ENCODE data around the gene MBOAT2.
A peak's percentile ranks its signal among the peaks of the same experiment; 100 is the strongest.
"Not testable (repeated sequence)": the region's sequence is repeated elsewhere in the genome, so short reads cannot be mapped to it uniquely, and the experiment has no call there.

Gene MBOAT2

GRCh38 chr2:9003616-9004337 lies at the start of gene MBOAT2:
TSS of gene MBOAT2 (minus strand) at chr2:9003684. CDS start at chr2:9003614, 70 bp downstream.
- peak; percentile 70 for DNase-seq (ENCODE audit: low spot score)

- no peak for DNase-seq (ENCODE audit: low spot score)
These were observed 49.5 kb upstream of the MBOAT2 start for GRCh38 chr2:9052821-9053533.

GRCh38 chr2:9051451-9051850 lies 48.0 kb upstream of the MBOAT2 start:
- not testable (repeated sequence) for DNase-seq (ENCODE audit: low spot score)

- no peak for DNase-seq (ENCODE audit: low spot score)
These were observed 46.8 kb upstream of the MBOAT2 start for GRCh38 chr2:9050122-9050809.

GRCh38 chr2:9045595-9045994 lies 42.1 kb upstream of the MBOAT2 start:
- no peak for DNase-seq (ENCODE audit: low spot score)

- not testable (repeated sequence) for DNase-seq (ENCODE audit: low spot score)
These were observed 40.0 kb upstream of the MBOAT2 start for GRCh38 chr2:9043491-9043890.

GRCh38 chr2:9037166-9037565 lies 33.7 kb upstream of the MBOAT2 start:
- DNase-seq (ENCODE audit: low spot score): no peak

GRCh38 chr2:9033385-9034168 lies 30.1 kb upstream of the MBOAT2 start:
- no peak for DNase-seq (ENCODE audit: low spot score)

- no peak for DNase-seq (ENCODE audit: low spot score)
These were observed 29.2 kb upstream of the MBOAT2 start for GRCh38 chr2:9032536-9033255.

GRCh38 chr2:9032121-9032520 lies 28.6 kb upstream of the MBOAT2 start:
- DNase-seq (ENCODE audit: low spot score): no peak

GRCh38 chr2:9031246-9031645 lies 27.8 kb upstream of the MBOAT2 start:
- no peak for DNase-seq (ENCODE audit: low spot score)

- no peak for DNase-seq (ENCODE audit: low spot score)
These were observed 27.4 kb upstream of the MBOAT2 start for GRCh38 chr2:9030841-9031240.

GRCh38 chr2:9030190-9030589 lies 26.7 kb upstream of the MBOAT2 start:
- no peak for DNase-seq (ENCODE audit: low spot score)

- no peak for DNase-seq (ENCODE audit: low spot score)
These were observed 26.2 kb upstream of the MBOAT2 start for GRCh38 chr2:9029721-9030120.

GRCh38 chr2:9027884-9028283 lies 24.4 kb upstream of the MBOAT2 start:
- no peak for DNase-seq (ENCODE audit: low spot score)

GRCh38 chr2:9025746-9026145 lies 22.3 kb upstream of the MBOAT2 start:
- DNase-seq (ENCODE audit: low spot score): no peak

- no peak for DNase-seq (ENCODE audit: low spot score)
These were observed 21.1 kb upstream of the MBOAT2 start for GRCh38 chr2:9024575-9024974.

GRCh38 chr2:9021563-9022211 lies 18.2 kb upstream of the MBOAT2 start:
- no peak for DNase-seq (ENCODE audit: low spot score)

- DNase-seq (ENCODE audit: low spot score): no peak
These were observed 16.8 kb upstream of the MBOAT2 start for GRCh38 chr2:9020267-9020666.

GRCh38 chr2:9018534-9018933 lies 15.1 kb upstream of the MBOAT2 start:
- no peak for DNase-seq (ENCODE audit: low spot score)

- no peak for DNase-seq (ENCODE audit: low spot score)
These were observed 14.6 kb upstream of the MBOAT2 start for GRCh38 chr2:9018109-9018508.

All from HuH-7 (cell line).